Neural cell (in vitro differentiated cells): ENCODE results near the gene ZNF580. TPM values are rescaled to one million over a fixed set of nuclear protein-coding genes. Genes with fewer than 3 reads are reported as not detected.

ENCODE experiments used
- H2AFZ ChIP-seq: fragments of 200-600, 300-800 bp; sonication (generic), shearing (Covaris generic); 2 replicates; pipeline ENCODE4 v1.6.0; 2014; ENCODE audit warnings: low read depth, mild to moderate bottlenecking, antibody characterized with exemption, low read length, moderate library complexity
- H3F3A ChIP-seq: fragments of 200-600 bp; shearing (Covaris generic); 2 replicates; pipeline ENCODE4 v1.6.1; 2016; ENCODE audit warnings: mild to moderate bottlenecking, moderate library complexity, mixed read lengths, antibody characterized with exemption, low read length; ENCODE audit not compliant: insufficient read depth, poor library complexity, severe bottlenecking
- H3K27ac ChIP-seq: fragments of 200-600, 300-800 bp; sonication (generic), shearing (Covaris generic); 2 replicates; pipeline ENCODE4 v1.5.1; 2014; ENCODE audit warnings: mild to moderate bottlenecking, low read length, moderate library complexity
- H3K27me3 ChIP-seq: fragments of 300-800, 200-600 bp; sonication (generic), shearing (Covaris generic); 2 replicates; pipeline ENCODE4 v1.6.0; 2014; ENCODE audit warnings: mild to moderate bottlenecking, low read depth, low read length, moderate library complexity; ENCODE audit not compliant: insufficient read depth
- H3K36me3 ChIP-seq: fragments of 300-800, 200-600 bp; sonication (generic), shearing (Covaris generic); 2 replicates; pipeline ENCODE4 v1.5.1; 2014; ENCODE audit warnings: mild to moderate bottlenecking, antibody characterized with exemption, low read length, moderate library complexity; ENCODE audit not compliant: insufficient read depth
- H3K4me2 ChIP-seq: fragments of 300-800, 200-600 bp; sonication (generic), shearing (Covaris generic); 2 replicates; pipeline ENCODE4 v1.6.0; 2014; ENCODE audit warnings: mild to moderate bottlenecking, low read length
- H3K4me3 ChIP-seq: fragments of 300-800, 200-600 bp; sonication (generic), shearing (Covaris generic); 2 replicates; pipeline ENCODE4 v1.5.1; 2014; ENCODE audit warnings: mild to moderate bottlenecking, low read length, moderate library complexity
- H3K79me2 ChIP-seq: fragments of 200-600 bp; shearing (Covaris generic); replicated peaks from 2 replicates; pipeline ENCODE4 v1.6.0; 2014; ENCODE audit warnings: mild to moderate bottlenecking, low read length, moderate library complexity; ENCODE audit not compliant: insufficient read depth
- H3K9ac ChIP-seq: fragments of 300-800, 200-600 bp; sonication (generic), shearing (Covaris generic); 2 replicates; pipeline ENCODE4 v1.6.1; 2016; ENCODE audit warnings: mild to moderate bottlenecking, low read length, mixed read lengths
- H3K9me2 ChIP-seq: fragments of 200-600 bp; shearing (Covaris generic); 2 replicates; pipeline ENCODE4 v1.6.1; 2016; ENCODE audit warnings: mild to moderate bottlenecking, low read length, mixed read lengths; ENCODE audit not compliant: insufficient read depth
- H3K9me3 ChIP-seq: fragments of 200-600, 300-800 bp; sonication (generic), shearing (Covaris generic); 2 replicates; pipeline ENCODE4 v1.6.1; 2016; ENCODE audit warnings: mild to moderate bottlenecking, mixed run types, low read length, moderate library complexity, mixed read lengths
- H4K20me1 ChIP-seq: fragments of 200-600 bp; shearing (Covaris generic); 2 replicates; pipeline ENCODE4 v1.6.1; 2016; ENCODE audit warnings: mild to moderate bottlenecking, mixed run types; ENCODE audit not compliant: insufficient read depth
- EP300 ChIP-seq: fragments of 450-650 bp; conservative IDR thresholded peaks from 2 replicates; pipeline ENCODE4 v1.6.1; 2014; ENCODE audit warnings: antibody characterized with exemption, mild to moderate bottlenecking, moderate library complexity; ENCODE audit not compliant: poor library complexity, severe bottlenecking
- EZH2 ChIP-seq: fragments of 200-600, 300-800 bp; shearing (Covaris generic), sonication (generic); IDR thresholded peaks from 2 replicates; pipeline ENCODE4 v1.6.1; 2014; ENCODE audit warnings: antibody characterized with exemption, low read length, borderline replicate concordance, mild to moderate bottlenecking; ENCODE audit not compliant: insufficient read depth, poor library complexity, severe bottlenecking
- MXI1 ChIP-seq: fragments of 450-650 bp; conservative IDR thresholded peaks from 2 replicates; pipeline ENCODE4 v1.6.1; 2014; ENCODE audit warnings: antibody characterized with exemption, mild to moderate bottlenecking; ENCODE audit not compliant: poor library complexity, severe bottlenecking
- POLR2AphosphoS5 ChIP-seq: IDR thresholded peaks from 2 replicates; pipeline ENCODE4 v1.6.1; 2012
- RAD21 ChIP-seq: fragments of 450-650 bp; conservative IDR thresholded peaks from 2 replicates; pipeline ENCODE4 v1.6.1; 2014; ENCODE audit warnings: antibody characterized with exemption, mild to moderate bottlenecking, moderate library complexity
- REST ChIP-seq: IDR thresholded peaks from 2 replicates; pipeline ENCODE4 v1.6.1; 2012; ENCODE audit warnings: borderline replicate concordance
- SMC3 ChIP-seq: fragments of 450-650 bp; conservative IDR thresholded peaks from 2 replicates; pipeline ENCODE4 v1.6.1; 2014; ENCODE audit warnings: antibody characterized with exemption, mild to moderate bottlenecking, moderate library complexity; ENCODE audit not compliant: poor library complexity
- TAF1 ChIP-seq: IDR thresholded peaks from 2 replicates; pipeline ENCODE4 v1.6.1; 2012; ENCODE audit warnings: low read depth
- polyA plus RNA-seq: library from polyadenylated mRNA; depleted of rRNA; stranded (reverse); fragments of >200 nt; gene quantifications from 2 replicates; pipeline ENCODE4 v1.2.3, GENCODE V29; 2014
- TF ChIP-seq, protein P1 (sequence below): fragments of 450-650 bp; IDR thresholded peaks from 2 replicates; pipeline ENCODE4 v1.5.1; 2014; ENCODE audit warnings: antibody characterized with exemption, mild to moderate bottlenecking, moderate library complexity; ENCODE audit not compliant: poor library complexity, severe bottlenecking

Gene ZNF580
- polyA plus RNA-seq, 1 donor from 2014 or later: 11.7 TPM

- no peaks in the 10 kb centered on the region for H3K9me3 ChIP-seq
- no peaks in the 10 kb centered on the region for H3K9me2 ChIP-seq
- H2AFZ ChIP-seq: no peak overlapping the region
- TF ChIP-seq MXI1 (no peak), POLR2AphosphoS5 (no peak), EP300 (no peak)
- no peaks in the 10 kb centered on the region for H3K36me3 ChIP-seq
- no peaks in the 10 kb centered on the region for H4K20me1 ChIP-seq
- peak overlapping the region; percentile 94 for H3K4me3 ChIP-seq
- H3K4me2 ChIP-seq: peak overlapping the region; percentile 92
- peaks cover 13% of the 10 kb centered on the region for H3K79me2 ChIP-seq
- H3F3A ChIP-seq: no peaks in the 10 kb centered on the region
- H3K27me3 ChIP-seq: no peaks in the 10 kb centered on the region
- peak overlapping the region; percentile 89 for H3K9ac ChIP-seq
- peak overlapping the region; percentile 76 for H3K27ac ChIP-seq
These were observed 7.9 kb downstream of the ZNF580 start for GRCh38 chr19:55648585-55649267.

DNA sequence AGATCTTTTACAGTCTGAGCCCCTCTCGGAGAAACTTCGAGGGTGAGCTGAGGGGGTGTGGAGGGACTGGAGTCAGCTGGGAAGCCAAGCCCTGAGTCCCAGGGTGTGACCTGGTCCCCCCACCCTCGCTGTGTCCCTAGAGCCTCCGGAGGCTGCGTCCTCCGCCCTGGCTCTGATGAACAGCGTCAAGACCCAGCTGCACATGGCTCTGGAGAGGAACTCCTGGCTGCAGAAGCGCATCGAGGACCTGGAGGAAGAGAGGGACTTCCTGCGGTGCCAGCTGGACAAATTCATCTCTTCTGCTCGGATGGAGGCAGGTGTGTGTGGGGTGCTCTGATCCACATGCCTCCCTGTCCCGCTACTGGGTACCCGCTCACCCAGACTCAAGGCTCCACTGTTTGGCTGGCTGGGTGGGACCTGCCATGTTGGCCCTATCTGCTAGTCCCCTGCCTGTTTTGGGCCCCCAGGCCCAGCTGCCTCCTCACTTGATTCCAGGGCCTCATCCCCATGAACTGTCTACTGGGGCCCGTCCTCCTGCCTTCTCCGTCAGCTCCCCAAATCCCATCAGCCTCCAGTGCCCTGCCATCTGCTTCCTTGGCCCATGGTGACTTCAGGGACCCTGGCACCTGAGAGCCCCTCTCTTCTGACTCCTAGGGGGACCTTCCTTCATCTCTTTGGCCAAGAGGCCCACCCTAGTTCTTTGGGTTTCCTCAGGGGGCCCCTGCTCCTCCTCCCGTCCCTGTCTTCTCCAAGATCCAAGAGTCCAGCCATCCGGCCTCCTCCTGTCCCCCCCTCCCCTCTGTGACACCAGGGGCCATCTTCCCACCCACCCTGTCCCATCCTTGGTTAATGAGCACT is 8.7 kb downstream of the ZNF580 start:
- Histone ChIP-seq H3K27me3 (no peaks in the 10 kb centered on the region), H2AFZ (no peak overlapping the region), H3K4me2 (peak overlapping the region; percentile 92), H3K27ac (no peak overlapping the region), H3K9me3 (no peaks in the 10 kb centered on the region), H3K9me2 (no peaks in the 10 kb centered on the region), H3K36me3 (no peaks in the 10 kb centered on the region), H3F3A (no peaks in the 10 kb centered on the region), H3K9ac (peak overlapping the region; percentile 89), H4K20me1 (no peaks in the 10 kb centered on the region), H3K79me2 (peaks cover 8% of the 10 kb centered on the region), H3K4me3 (peak overlapping the region; percentile 94)
- no peak for TF ChIP-seq EZH2
- no peak for TF ChIP-seq EP300
- TF ChIP-seq POLR2AphosphoS5: no peak
- TF ChIP-seq TAF1: no peak
- TF ChIP-seq, protein P1, sequence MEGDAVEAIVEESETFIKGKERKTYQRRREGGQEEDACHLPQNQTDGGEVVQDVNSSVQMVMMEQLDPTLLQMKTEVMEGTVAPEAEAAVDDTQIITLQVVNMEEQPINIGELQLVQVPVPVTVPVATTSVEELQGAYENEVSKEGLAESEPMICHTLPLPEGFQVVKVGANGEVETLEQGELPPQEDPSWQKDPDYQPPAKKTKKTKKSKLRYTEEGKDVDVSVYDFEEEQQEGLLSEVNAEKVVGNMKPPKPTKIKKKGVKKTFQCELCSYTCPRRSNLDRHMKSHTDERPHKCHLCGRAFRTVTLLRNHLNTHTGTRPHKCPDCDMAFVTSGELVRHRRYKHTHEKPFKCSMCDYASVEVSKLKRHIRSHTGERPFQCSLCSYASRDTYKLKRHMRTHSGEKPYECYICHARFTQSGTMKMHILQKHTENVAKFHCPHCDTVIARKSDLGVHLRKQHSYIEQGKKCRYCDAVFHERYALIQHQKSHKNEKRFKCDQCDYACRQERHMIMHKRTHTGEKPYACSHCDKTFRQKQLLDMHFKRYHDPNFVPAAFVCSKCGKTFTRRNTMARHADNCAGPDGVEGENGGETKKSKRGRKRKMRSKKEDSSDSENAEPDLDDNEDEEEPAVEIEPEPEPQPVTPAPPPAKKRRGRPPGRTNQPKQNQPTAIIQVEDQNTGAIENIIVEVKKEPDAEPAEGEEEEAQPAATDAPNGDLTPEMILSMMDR: no peak
- TF ChIP-seq MXI1: no peak
- no peak for TF ChIP-seq RAD21
- no peak for TF ChIP-seq SMC3
- no peak for TF ChIP-seq REST
